ENCODE results near the gene WDR70.

- TF ChIP-seq CTCF (conservative IDR thresholded peaks at IDR 0.05; ENCODE audit: low read length), result no peak
- TF ChIP-seq EZH2phosphoT487 (IDR thresholded peaks at IDR 0.05; ENCODE audit: borderline replicate concordance), result no peak
Observed at GRCh38 chr5:37606148-37606547, 227.0 kb downstream of the WDR70 start.

All from Loucy (cell line).